Stomach (tissue), 4 donors: Measurements from ENCODE around the gene XPO4.

Source experiments
- EP300 ChIP-seq: sonication (generic); formaldehyde crosslinking; IDR thresholded peaks from one replicate; pipeline ENCODE4 v1.6.1; 2017; ENCODE audit warnings: antibody characterized with exemption
- POLR2A ChIP-seq, 4 donors: fragments of 450-650 bp; IDR thresholded peaks; one replicate each; pipeline ENCODE4 v1.6.1; 2016; ENCODE audit warnings: antibody characterized with exemption in 4 of 4, control low read depth in 2 of 4, mild to moderate bottlenecking in 1 of 4, moderate library complexity in 1 of 4

DNA sequence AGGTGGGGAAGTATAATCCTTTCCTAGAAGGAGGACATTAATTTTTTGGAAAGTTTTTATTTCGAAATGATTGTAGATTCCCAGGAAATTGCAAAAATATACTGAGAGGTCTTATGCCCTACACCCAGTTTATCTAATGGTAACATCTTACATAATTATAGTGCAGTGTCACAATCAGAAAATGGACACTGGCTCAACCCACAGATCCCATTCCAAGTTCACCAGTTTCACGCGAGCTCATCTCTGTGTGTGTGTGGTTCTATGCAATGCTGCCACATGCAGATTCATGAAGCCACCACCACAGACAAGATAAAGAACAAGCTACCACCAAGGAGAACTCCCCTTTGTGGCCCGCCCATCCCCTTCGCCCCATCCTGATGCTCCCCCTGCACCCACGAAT, 174.7 kb downstream of the XPO4 start:
- no peak for TF ChIP-seq POLR2A (IDR thresholded peaks at IDR 0.05)
- TF ChIP-seq EP300, result no peak
